NCI-H2171 treated with DMSO at 0.1 percent for 48 hours (cell line): ENCODE results near the gene PCSK2.
A peak's percentile ranks its signal among the peaks of the same experiment; 100 is the strongest.

Experiments used
- DNase-seq: peaks from one replicate; lab custom pipeline; 2025; lab: John Stamatoyannopoulos, UW

PCSK2 gene

DNA sequence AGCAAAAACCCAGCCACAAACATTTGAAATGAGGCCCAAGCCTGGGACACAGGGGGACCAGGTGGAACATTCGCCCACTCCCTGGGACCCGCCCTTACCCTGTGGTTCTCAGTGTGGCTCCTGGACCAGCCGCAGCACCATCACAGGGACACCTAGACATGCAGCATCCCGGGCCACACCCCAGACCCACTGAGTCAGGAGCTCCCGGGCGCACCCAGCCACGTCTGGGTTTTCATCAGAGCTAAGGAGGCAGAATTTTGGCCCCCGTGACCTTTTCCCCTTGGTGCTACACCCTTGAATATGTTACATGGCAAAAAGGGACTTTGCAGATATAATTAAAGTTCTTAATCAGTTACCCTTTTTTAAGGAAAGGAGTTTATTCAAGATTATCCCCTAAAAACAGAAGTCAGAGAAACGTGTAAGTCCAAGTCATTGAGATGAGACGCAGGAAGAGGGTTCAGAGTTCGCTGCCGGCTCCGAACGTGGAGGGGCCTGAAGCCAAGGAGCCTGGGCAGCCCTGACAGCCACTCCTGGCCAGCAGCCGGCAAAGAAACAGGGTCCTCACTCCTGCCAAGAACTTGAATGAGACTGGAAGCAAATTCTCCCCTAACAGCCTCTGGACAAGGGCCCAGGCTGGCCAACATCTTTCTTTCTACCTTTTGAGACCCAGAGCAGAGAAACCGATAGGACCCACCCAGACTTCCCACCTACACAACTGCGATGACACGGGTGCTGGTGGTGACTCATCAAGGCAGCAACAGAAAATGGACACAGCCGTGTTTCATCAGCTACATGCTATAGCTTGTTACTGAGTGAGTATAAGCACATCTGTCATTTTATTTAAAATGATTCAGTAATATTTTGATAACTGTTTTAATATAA lies 279.0 kb downstream of the PCSK2 start:
- no peak for DNase-seq

DNA sequence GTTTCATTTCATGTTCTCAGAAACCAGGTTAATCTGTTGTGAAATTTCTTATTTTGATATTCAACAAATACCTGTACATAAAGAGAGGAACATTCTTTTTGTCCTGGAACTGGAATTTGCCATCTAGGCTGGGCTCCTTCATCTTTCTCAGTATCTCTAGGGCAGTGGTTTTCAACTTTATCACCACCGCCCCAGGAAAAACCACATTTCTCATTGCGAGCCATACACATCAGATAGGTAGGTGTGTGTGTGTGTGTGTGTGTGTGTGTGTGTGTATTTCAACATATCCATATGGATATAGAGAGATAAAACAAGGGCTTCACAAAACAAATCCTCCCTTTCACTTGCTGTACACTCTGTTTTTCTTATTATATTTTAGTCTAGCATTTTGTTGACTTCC lies 280.2 kb downstream of the PCSK2 start:
- no peak for DNase-seq

DNA sequence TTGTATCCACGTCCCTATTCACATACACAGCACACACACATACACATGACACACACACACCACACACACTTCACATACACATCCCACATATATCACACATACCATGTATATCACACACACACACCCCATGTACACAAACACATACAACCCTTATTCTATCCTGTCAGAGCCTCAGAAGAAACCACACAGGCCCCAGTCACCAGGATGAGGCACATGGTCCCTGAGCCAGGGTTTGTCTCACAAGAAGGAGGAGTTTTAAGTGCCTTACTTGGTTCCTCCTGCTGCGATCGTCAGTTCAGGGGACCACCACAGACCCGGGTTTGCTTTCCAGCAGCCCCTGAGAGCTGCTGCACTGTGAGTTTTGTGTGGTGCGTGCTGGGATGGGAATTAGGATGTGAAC lies 280.7 kb downstream of the PCSK2 start:
- no peak for DNase-seq

DNA sequence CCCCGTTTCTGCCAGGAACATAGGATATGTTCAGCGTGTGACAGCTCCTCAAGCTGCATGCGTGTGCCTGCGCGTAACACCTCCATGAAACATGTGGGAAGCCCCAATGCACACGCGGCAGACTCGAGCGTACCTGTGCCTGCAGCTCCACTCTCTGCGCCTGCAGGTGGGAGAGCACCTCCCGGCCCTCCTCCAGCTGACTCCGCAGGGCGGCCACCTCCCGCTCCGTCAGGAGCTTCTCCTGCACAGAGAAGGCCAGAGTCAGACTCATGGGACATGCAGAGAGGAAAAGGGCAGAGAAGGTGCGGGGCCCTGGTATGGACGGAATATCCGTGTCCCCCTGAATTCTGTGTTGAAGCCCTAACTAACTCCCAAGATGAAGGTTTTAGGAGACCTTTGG lies 281.9 kb downstream of the PCSK2 start:
- DNase-seq = no peak

DNA sequence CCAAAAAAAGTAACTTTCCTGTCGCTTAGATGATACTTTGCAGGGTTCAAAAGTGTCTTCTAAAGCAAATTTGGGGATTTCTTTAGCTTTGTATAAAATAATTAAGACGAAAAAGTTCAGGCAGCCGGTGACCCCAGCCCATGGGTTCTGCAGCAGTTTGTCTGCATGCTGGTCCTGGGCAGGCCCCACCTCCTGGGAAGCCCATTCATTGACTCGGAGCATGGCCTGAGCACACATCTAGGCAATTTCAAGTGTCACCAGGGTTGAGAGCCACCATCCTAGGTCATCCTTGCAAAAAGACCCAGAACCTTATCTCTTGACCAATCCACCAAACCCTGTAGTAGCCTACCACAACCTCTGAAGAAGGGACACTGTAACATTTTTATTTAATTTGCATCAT lies 283.7 kb downstream of the PCSK2 start:
- DNase-seq = no peak

DNA sequence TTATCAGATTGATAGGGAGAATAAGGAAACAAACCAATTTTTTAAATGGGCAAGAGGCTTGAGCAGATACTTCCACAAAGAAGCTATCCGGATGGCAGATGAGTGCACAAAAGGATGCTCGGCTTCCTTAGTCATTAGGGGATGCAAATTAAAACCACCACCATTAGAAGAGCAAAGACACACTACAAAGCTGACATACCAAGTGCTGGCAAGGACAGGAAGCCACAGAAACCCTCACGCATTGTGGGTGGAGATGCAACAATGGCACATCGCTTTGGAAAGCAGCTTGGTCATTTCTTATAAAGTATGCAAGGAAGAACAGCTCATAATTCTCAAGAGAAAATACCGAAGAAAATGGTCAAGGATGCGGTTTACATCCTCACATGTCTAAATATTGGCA lies 284.6 kb downstream of the PCSK2 start:
- no peak for DNase-seq

DNA sequence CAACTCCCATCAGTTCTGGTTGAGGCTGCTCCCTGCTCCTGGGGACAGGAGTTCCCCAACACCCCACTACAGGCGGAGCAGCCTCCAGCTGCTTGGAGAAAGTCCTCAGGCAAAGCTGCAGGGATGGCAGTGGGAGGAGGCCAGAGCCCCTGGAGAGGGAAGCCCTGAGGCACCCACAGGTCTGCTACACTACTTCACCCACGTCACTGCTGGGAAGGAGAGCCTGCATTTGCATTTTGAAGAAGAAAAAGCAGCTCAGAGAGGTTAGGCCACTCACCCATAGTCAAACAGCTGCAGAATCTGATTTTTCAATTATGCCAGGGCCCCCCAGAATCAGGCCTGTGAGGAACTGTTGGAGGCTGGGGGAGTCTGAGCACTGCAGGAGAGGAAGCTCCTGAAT lies 287.1 kb downstream of the PCSK2 start:
- no peak for DNase-seq

DNA sequence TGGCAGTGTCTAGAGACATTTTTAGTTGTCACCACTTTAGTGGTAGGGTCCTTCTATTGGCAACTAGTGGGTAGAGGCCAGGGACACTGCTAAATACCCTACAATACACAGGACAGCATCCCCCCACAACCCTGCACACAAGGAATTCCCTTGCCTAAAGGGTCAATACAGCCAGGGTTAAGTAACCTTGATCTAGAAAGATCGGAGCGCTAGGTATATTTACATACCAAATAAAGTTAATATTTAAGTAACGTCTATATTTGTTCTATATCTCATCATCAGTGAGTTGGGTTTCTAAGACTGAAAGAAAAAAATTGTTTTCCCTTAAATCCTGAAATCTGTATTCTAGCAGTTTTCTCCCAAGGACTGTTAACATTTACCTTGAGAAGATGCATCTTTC lies 288.2 kb downstream of the PCSK2 start:
- no peak for DNase-seq

DNA sequence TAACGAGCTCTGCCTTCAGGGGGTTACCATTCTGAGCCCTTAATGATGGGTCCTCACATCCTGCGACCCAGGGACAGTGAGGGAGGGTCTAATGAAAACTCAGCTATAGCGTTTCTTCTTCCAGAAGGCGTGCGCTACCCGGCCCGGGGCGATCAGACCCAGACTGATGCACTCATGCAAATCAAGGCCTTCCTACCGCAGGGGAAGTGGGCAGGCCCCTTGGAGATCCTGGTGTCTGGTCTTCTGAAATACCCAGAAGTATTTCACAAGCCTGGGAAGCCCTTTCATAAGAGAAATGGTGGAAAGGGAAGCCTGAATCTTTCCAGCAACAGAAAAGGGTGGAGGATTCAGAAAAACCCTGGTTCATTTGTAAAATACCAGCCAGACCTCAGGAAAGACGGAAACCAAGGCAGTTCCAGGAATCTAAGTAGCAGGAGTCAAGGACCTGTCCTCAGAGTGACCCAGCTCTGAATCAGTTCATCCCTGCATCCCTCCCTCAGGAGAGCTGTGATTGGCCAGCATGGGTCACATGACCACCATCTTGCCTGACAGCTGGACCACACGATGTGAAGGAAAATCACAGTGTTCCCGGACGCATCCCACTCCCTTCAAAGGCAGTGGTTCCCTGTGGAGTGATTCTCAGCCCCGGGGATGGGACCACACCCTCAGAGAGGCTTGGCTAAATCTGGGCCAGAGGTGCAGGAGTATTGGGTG lies 291.7 kb downstream of the PCSK2 start:
- DNase-seq = no peak

DNA sequence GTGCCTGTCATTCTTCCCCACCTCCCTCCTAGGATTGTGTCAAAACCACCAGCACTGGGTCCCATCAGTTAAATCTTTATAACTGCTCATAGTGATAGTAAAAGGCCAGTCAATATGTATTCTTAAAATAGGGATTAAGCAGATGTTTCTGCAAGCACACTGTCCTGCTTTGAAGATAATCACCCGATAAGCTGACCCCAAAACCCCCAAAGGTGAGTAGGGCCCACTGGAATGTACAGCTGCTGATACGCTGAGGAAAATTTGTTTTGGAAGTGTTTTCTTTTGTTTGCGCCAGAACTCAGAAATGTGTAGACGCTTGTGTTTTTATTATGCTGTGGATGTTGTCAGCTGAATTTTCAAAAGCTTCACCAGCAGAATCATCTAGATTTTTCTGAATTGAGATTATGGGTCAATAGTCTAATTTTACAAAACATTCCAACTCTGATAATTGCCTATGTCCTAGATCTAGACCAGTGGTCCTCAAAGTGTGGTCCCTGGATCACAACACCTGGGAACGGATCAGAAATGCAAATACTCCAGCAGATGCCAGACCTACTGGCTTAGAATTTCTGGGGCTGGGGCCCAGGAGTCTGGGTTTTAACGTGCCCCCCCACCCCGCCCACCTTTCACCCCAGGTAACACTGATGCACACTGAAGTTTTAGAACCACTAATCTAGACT lies 292.9 kb downstream of the PCSK2 start:
- no peak for DNase-seq

DNA sequence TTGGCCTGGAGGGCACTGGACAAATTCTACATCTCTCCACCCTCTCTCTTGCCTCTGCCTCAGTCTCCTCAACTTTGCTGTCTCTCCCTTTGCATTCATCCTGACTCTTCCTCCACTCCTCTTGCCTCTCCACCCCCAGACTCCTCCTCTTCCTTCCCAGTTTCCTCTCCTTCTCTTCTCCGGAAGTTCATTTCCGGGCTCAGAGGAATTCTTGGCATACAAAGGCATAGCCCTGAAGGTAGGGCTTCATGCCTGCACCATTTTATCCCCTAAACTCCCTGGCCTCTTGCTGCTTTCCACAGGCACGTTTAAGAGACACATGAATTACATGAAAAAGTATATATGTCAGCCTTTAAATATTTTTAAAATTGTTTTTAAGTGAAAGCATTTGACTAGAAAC lies 293.7 kb downstream of the PCSK2 start:
- DNase-seq = no peak

DNA sequence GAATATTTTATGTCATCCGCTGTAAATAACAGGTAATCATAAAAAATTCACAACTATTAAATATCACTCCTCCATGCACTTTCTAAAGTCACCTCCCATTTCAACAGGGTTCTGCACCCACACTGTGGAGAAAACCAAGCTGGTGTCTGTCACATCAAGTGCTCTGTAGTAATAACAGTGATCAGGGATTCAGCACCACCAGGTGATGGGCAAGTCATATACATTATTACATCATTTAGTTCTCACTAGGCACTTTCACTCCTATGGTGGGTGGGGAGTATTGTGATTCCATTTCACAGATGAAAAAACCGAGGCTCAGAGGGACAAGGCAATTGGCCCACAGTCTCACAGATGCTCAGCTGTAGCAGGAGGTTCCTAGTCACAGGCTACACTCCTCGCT lies 295.7 kb downstream of the PCSK2 start:
- DNase-seq = no peak

DNA sequence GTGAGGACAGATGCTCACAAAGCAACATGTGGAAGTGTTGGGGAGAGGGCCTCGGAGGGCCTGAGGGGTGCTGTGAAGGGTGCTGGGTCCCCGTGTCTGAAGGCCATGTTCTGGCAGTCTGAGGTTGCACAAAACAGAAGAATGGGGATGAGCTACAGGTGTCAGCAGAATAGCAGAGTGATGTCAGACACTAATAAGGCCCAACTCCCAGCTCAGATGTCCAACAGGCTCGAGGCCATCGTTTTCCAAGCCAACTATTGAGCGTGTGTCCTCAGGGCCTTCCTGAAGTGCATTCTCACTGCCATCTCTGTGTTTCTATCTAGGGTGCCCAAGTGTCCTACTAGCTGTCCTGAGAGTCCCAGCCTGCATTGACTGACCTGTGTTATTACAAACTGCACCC lies 296.5 kb downstream of the PCSK2 start:
- no peak for DNase-seq

DNA sequence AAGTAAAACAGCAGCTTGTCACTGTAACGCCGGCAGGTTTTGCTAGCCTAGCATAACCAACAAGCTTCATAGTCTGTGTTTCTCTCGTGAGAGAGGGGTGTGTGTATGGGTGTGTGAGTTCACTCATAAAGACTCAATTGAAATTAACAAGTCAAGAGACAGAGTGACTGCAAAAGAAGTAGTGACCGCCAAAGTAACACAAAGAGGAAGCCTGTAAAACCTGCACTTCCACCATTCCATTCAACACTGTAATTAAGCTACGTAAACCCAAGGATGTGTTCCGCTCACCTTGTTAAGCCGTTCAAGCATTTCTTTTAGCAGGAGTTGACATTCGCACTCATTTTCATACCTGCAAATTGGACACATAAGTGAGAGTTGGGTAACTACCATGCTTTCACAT lies 297.7 kb downstream of the PCSK2 start:
- DNase-seq = no peak

DNA sequence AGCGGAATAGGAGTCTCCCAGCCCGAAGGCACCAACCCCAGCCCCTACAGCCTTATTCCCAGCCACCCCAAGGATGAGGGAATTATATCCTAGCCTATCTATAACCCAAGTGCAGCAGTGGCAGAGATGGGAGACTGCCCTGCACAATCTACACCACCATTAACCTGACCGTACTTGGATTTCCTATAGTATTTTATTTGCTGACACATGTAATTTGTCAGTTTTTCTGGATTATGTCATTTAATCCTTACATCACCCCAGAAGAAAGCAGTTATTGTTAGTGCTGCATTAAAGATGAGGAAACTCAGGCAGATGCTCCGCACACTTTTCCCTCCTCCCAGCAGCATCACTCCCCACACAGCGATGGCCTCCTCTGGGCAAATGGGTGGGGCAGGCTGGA lies 298.3 kb downstream of the PCSK2 start:
- no peak for DNase-seq

DNA sequence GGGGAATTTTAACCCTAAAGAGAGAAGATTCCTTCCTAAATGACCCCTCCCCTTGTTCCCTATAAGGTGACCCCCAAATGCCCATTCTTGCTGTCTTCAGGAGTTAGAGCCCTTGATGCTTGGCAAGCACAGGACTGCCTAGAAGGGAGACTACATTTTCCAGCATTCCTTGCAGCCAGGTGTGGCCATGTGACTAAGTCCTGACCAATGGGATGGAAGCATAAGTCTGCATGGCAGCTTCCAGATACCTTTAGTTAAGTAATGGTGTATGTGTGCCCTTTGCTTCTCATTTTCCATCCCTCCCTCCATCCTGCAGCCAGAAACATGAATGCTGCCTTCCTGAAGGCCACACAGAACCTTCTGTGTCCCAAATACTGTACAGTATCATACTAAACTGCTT lies 298.8 kb downstream of the PCSK2 start:
- DNase-seq = peak; percentile 68

DNA sequence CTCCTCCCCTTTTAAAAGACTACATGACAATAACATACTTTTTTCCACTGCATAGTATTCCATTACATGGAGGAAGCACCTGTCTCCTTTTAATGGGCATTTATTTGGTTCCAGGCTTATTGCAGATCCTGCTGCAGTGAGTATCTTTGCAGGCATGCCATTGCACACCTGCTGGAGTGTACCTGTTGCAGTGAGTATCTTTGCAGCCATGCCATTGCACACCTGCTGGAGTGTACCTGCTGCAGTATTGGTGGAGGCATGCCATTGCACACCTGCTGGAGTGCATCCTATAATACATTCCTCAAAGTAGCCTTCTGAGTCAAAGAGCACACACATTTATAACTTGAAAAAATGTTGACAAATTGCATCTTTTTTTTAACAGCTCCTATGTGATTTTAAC lies 302.7 kb downstream of the PCSK2 start:
- DNase-seq = no peak

DNA sequence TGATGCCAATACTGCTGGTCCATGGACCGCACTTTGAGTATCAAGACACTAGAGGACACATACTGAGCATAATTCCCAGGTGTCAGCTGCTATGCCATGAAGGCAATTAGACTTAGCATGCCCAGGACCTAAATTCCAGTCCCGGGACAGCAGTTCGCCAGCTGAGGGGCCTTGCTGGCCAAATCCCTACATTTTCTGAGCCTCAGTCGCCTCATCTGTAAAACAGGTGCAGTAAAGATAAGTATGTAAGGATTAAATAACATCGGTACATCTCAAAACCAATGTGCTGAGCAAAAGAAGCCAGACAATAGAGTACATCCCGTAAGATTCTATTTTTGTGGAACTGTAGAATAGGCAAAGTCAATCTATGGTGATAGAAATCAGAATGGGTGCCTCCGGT lies 303.3 kb downstream of the PCSK2 start:
- DNase-seq = no peak

DNA sequence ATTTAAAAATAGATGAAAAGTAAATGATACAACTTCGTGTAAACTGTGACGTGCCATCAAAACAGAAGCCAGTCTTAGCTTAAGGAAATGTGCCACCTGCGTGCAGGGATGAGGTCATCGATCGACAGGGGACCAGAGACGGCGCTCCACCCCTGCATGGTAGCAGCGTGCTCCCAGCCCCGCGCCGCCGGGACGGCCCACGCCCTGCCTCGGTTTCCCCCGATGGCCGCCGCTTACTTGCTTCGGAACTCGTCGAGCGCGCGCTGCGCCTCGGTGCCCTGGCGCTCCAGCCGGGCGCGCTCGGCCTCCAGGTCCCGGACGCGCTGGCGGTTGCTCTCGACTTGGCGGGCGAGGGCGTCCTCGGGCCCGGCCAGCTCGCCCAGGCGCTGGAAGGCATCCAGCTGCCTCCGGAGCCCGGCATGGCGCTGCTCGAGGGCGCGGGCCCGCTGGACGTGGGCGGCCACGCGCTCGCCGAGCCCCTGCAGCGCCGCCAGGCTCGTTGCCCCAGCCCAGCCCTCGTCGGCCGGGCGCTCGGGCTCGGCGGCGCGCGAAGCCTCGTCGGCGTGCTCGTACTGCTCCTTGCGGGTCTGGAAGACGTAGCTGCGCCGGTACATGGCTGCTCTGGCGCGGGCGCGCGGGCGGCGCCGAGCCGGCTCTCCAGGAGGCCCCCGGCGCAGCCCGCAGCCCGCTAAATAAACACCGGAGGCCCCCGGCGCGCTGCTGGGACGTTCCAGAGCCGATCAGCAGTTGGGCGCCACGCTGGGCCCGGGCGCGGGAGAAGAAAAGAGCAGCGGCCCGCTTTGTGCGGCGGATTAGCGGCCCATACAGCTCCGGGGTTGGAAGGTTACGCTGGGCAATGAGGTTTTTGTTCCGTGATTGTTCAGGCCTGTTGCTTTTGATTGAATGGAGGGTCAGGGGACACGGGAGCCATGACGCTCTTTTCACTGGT lies 304.1 kb downstream of the PCSK2 start, which contains the start of gene BFSP1:
TSS of gene BFSP1 (minus strand) at position 664 of the 949 bp plus-strand sequence. CDS start at position 614, 50 bp downstream.
- peak; percentile 76 for DNase-seq

DNA sequence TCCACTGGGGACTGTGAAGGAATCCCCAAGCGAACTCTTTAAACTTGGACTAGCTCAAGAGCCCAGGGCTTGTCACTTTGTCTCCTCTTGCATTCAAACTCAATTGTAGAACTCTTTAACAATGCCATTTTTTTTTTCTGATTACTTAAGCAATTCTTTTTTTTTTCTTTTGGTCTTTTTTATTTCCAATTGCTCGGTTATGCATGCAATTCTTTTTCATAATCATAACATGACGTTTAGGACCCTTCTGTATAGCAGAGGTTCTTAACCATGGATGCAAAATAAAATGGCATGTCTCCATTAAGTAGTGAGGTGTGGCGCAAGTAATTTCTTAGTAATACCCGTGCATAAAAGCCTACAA lies 304.8 kb downstream of the PCSK2 start:
- no peak for DNase-seq

DNA sequence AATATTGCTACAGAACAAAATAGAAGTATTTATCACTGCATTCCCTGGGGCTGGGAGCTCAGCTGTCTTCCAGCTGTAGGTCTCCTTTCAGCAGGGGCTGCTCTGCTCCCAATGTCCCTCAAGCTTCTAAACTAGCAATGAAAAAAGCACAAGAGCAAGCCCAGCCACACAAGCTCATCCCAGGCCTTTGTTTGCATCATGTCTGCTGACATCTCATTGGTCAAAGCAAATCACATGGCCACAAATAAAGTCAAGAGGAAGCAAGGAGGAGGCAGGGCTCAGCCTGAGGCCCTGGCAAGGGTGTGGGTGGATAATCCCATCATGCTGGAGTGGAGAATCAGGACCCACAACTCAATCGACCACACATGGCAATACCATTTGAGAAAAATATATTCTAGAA lies 306.6 kb downstream of the PCSK2 start:
- peak; percentile 22 for DNase-seq

DNA sequence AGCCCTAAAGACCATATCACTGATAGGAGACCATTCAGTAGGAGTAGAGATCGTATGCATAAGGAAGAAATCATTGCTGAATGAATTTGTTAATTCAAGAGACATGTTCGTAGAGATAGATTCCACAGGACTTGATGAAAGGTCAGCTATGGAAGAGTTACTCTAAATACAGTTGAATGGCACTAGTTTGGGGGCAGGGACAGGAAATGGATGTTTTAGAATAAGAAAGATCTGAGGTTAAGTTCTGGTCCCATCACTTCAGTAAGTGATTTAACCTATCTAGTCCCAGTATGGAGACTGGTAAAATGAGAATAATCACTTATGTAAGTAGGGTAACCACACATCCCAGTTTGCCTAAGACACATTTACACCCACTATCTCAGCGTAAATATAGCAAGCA lies 307.2 kb downstream of the PCSK2 start:
- no peak for DNase-seq
